Testis (tissue), 3 donors: ENCODE results near the gene C1R. TPM values are rescaled to one million over a fixed set of nuclear protein-coding genes. Genes with fewer than 3 reads are reported as not detected.
"Not testable (repeated sequence)": the region's sequence is repeated elsewhere in the genome, so short reads cannot be mapped to it uniquely, and the experiment has no call there.

Experiments
- DNase-seq: peaks from one replicate; pipeline ENCODE4 v3.0.0-alpha.2; 2019
- H3K27ac ChIP-seq, 2 donors: fragments of 200-600 bp; sonication (generic); one replicate each; pipeline ENCODE4 v1.5.1; 2019
- H3K27me3 ChIP-seq: fragments of 200-600 bp; sonication (generic); one replicate; pipeline ENCODE4 v1.5.1; 2019
- H3K36me3 ChIP-seq: fragments of 200-600 bp; sonication (generic); one replicate; pipeline ENCODE4 v1.5.1; 2017; ENCODE audit warnings: low read depth; ENCODE audit errors: missing control alignments
- H3K4me1 ChIP-seq: fragments of 200-600 bp; sonication (generic); one replicate; pipeline ENCODE4 v1.5.1; 2019
- H3K4me3 ChIP-seq, 2 donors: fragments of 200-600 bp; sonication (generic); one replicate each; pipeline ENCODE4 v1.5.1; 2017 to 2019
- H3K9me3 ChIP-seq: fragments of 200-600 bp; sonication (generic); one replicate; pipeline ENCODE4 v1.5.1; 2017
- POLR2A ChIP-seq: fragments of 450-650 bp; IDR thresholded peaks from one replicate; pipeline ENCODE4 v1.6.1; 2017; ENCODE audit warnings: antibody characterized with exemption, mild to moderate bottlenecking, moderate library complexity
- WGBS, 2 donors: methylation state at CpG; one replicate each; pipeline ENCODE4 v1.1.5; 2018; 5-methylcytosine and 5-hydroxymethylcytosine counted together
- intact Hi-C: fragments of 100-400 bp; cut with DNase I; formaldehyde crosslinking; loops from one replicate; pipeline ENCODE4 v1.15.1; 2023; ENCODE audit warnings: low total_unique reads
- polyA plus RNA-seq: library from polyadenylated mRNA; stranded (reverse); fragments of 350-450 nt; fragmentation: Illumina TruSeq; extraction: RNeasy Lipid Tissue Mini Kit (QIAGEN cat#74804); gene quantifications from one replicate; pipeline ENCODE4 v1.2.3, GENCODE V29; 2014; ENCODE audit warnings: low read depth, low replicate concordance; ENCODE audit not compliant: insufficient read depth
- total RNA-seq, 2 donors: library from RNA; depleted of rRNA; stranded (reverse); fragments of >200 nt; gene quantifications; one replicate each; pipeline ENCODE4 v1.2.3, GENCODE V29; 2016
- TF ChIP-seq, protein P1 (sequence below), 3 experiments: fragments of 450-650 bp in 2 of 3; fragments of 200-600 bp in 1 of 3; sonication (generic) in 1 of 3; IDR thresholded peaks; one replicate each; pipeline ENCODE4 v1.5.1; 2016 to 2019; ENCODE audit warnings: antibody characterized with exemption in 3 of 3, mild to moderate bottlenecking in 2 of 3, moderate library complexity in 1 of 3

C1R gene
- total and polyA plus RNA-seq, 3 donors from 2014 or later, result 51.4 to 330 (median 174) TPM

GRCh38 chr12:7042842-7043241 is 49.4 kb downstream of the C1R start:
- DNase-seq, result no peak
- 57 to 69% methylated on average over 6 of the region's 6 CpGs for WGBS, 2 donors
- intact Hi-C loops, result no loop called here
- Histone ChIP-seq H3K9me3 (no peaks in the 10 kb centered on the region), H3K27ac (no peak overlapping the region), H3K36me3 (no peaks in the 10 kb centered on the region), H3K27me3 (no peaks in the 10 kb centered on the region), H3K4me1 (no peaks in the 10 kb centered on the region), H3K4me3 (no peak overlapping the region)
- no peak for TF ChIP-seq POLR2A
- TF ChIP-seq, protein P1, sequence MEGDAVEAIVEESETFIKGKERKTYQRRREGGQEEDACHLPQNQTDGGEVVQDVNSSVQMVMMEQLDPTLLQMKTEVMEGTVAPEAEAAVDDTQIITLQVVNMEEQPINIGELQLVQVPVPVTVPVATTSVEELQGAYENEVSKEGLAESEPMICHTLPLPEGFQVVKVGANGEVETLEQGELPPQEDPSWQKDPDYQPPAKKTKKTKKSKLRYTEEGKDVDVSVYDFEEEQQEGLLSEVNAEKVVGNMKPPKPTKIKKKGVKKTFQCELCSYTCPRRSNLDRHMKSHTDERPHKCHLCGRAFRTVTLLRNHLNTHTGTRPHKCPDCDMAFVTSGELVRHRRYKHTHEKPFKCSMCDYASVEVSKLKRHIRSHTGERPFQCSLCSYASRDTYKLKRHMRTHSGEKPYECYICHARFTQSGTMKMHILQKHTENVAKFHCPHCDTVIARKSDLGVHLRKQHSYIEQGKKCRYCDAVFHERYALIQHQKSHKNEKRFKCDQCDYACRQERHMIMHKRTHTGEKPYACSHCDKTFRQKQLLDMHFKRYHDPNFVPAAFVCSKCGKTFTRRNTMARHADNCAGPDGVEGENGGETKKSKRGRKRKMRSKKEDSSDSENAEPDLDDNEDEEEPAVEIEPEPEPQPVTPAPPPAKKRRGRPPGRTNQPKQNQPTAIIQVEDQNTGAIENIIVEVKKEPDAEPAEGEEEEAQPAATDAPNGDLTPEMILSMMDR (IDR thresholded peaks at IDR 0.05), result peak; percentile 12 to 23 (median 22)

GRCh38 chr12:7039403-7039802 is 52.8 kb downstream of the C1R start:
- whole genome bisulfite sequencing, 2 donors, result 53 to 61% methylated on average over 10 of the region's 10 CpGs
- no peak for DNase-seq
- Histone ChIP-seq H3K4me3 (no peak overlapping the region), H3K4me1 (no peaks in the 10 kb centered on the region), H3K36me3 (no peaks in the 10 kb centered on the region), H3K27me3 (no peaks in the 10 kb centered on the region), H3K27ac (no peak overlapping the region), H3K9me3 (no peaks in the 10 kb centered on the region)
- TF ChIP-seq POLR2A, result no peak
- TF ChIP-seq, protein P1 (IDR thresholded peaks at IDR 0.05), result no peak
- intact Hi-C loops, result no loop called here

DNA sequence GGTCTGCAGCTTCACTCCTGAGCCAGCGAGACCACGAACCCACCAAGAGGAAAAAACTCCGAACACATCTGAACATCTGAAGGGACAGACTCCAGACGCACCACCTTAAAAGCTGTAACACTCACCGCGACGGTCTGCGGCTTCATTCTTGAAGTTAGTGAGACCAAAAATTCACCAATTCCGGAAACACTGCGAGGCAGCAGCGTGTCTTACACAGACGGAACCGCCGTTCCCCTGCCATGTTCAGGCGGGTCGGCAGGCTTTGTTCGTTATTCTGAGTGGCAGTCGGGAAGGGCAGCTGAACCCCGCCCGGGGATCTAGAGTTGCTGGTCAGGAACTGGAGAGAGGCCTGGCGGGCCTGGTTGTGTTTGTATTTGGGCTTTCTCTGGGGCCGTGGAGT is 53.7 kb downstream of the C1R start:
- Histone ChIP-seq H3K4me1 (no peaks in the 10 kb centered on the region), H3K4me3 (peak overlapping the region; percentile 18 to 22), H3K27ac (peak overlapping the region in 1 of 2 donors; percentile 2), H3K36me3 (no peaks in the 10 kb centered on the region), H3K9me3 (no peaks in the 10 kb centered on the region), H3K27me3 (no peaks in the 10 kb centered on the region)
- no peak for DNase-seq
- intact Hi-C loops, result no loop called here
- TF ChIP-seq, protein P1 (IDR thresholded peaks at IDR 0.05), result no peak
- no peak for TF ChIP-seq POLR2A
- WGBS, 2 donors, result 79 to 81% methylated on average over 22 of the region's 22 CpGs

GRCh38 chr12:7037411-7037810 is 54.8 kb downstream of the C1R start:
- 80 to 83% methylated on average over 1 to 19 of the region's 32 CpGs for WGBS, 2 donors
- H3K9me3 ChIP-seq, H3K36me3 ChIP-seq, H3K27ac ChIP-seq, H3K27me3 ChIP-seq, H3K4me1 ChIP-seq, intact Hi-C loops, DNase-seq: not testable (repeated sequence)
- peak overlapping the region; percentile 18 to 22 for H3K4me3 ChIP-seq

GRCh38 chr12:7035463-7035862 is 56.8 kb downstream of the C1R start:
- 78 to 81% methylated on average over 2 of the region's 2 CpGs for WGBS, 2 donors
- H3K4me3 ChIP-seq, result no peak overlapping the region
- H3K27me3 ChIP-seq, result no peaks in the 10 kb centered on the region
- no peak for DNase-seq
- no peaks in the 10 kb centered on the region for H3K9me3 ChIP-seq
- no peaks in the 10 kb centered on the region for H3K36me3 ChIP-seq
- intact Hi-C loops, result no loop called here
- H3K27ac ChIP-seq, result no peak overlapping the region
- H3K4me1 ChIP-seq, result no peaks in the 10 kb centered on the region
- no peak for TF ChIP-seq POLR2A
- TF ChIP-seq, protein P1 (IDR thresholded peaks at IDR 0.05), result no peak
